HPDE6-E6E7 (cell line): Measurements from ENCODE around the gene DYNC2I2.

Experiments
- DNase-seq: peaks from one replicate; pipeline ENCODE4 v3.0.0; 2011; ENCODE audit warnings: missing footprints; ENCODE audit errors: extremely low spot score

Gene DYNC2I2

DNA sequence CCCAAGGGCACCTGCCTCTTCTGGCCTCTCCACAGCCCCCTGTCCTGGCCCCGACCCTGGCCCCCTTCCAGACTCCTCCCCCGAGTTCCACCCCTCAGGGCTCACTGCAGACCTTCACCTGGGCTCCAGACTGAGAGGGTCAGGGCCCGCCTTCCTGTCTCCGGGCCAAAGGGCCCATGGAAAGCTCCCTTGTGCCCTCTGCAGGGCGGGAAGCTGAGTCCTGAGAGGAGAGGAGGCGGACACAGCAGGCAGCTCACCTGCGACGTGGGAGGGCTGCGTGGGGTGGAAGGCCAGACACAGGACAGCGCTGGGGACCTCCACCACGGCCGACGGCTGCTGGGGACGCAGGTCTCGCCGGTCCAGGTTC is 20.6 kb downstream of the DYNC2I2 start:
- DNase-seq: peak; percentile 55

DNA sequence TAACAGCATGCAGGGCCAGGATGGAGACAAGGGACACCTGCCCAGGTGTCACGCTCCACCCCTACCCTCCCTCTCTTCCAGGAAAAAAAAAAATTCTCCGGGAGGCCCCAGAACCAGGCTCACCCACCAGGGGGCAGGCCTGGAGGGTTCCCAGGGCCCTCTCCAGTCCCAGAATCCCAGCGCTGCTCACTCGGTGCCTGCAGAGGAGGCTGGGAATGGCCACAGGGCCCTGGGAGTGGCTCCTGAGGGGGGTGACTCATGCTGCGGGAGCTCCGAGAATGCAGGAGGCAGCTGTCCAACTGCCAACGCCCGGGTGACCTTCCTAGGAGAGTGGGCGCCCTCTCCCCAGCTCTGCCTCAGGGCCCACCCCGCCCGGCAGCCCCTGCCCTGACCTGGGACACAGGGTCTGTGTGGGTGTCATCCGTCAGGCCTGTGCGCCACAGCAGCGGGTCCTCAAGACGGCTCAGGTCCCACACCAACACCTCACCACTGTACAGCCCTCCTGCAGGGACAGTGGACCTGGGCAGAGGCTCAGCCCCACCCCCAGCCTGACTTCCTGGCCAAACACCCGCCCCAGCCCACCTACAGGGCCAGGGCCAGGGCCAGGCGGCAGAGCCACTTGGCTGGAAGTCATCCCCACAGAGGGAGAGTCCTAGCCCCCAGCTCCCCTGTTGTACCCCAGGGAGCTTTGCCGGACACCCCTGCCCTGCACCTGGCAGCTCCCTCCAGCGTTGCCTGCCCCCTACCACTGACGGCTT is 21.2 kb downstream of the DYNC2I2 start:
- peak; percentile 96 for DNase-seq

DNA sequence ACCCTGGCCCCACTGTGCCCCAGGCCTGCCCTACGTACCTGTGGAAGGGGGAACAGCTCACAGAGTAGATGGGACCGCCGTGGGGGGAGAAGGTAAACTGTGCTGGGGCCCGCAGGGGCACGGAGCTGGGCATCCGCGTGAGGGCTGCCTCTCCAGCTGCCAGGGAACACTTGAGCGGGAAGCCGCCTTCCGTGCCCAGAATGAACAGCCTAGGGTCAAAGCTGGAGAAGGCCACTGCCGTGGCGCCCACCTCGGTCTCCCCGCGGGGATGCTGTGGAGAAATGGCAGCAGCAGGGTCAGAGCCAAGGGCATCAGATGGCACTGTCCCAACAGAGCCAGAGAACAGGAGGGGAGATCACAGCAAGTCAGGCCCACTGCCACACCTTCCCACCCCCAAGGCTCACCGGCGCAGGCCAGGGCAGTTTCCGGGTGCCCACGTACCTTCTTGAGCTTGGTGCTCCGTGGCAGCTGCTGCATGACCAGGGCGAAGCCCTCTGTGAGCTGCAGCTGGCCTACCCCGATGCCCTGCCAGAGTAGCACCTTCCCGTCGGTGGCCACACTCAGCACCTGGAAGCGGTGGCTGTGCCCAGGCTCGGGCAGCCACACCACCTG is 21.9 kb downstream of the DYNC2I2 start:
- DNase-seq: no peak

DNA sequence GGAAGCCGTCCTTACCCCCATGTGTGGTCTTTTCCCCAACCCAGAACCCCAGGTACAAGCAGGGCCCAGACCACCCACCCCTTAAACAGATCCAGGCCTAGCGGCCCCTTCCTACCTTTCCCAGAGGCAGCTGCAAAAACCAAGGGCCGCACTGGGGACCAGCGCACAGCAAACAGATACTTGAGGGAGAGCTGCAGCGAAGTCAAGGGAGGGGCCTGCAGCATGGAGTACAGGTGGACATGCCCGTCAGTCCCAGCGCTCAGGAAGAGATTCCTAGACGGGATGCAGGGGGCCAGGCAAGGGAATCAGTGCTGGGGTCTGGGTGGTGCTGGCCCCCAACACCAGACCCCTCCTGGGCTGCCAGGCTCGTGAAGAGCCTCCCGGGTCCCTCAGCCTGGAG is 22.5 kb downstream of the DYNC2I2 start:
- no peak for DNase-seq

DNA sequence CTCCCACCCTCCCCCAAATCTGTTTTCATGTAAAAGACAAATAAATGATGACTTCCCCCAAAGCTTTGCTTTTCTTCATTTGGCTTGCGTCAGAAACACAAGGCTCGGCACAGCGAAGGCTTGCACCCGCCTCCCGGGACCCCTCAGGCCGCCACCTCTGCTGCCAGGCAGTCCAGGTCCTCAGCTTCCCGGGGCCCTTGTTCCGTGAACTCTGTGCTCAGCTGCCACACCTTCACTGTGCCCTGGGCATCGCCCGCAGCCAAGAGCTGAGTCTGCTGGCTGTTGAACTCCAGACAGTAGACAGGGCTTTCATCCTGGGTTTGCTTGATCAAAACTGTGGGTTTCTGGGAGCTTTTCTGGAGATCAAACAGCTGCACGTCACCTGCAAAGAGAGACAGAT is 23.0 kb downstream of the DYNC2I2 start:
- DNase-seq: no peak

DNA sequence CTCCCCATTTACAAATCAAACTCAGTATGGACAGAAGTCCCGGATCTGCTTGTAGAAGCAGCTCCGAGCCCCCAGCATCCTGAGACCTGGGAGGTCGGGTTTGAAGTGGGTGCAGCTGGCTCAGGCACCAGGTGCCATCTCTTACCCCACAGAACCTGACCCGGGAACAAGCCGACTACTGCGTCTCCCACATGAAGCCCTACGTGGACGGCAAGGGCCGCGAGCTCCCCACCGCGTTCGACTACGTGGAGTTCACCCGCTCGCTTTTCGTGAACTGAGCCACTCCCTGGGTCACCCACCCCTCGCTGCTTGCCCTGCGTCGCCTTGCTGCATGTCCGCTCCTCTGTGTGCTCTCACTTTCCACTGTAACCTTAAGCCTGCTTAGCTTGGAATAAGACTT is 23.6 kb downstream of the DYNC2I2 start:
- no peak for DNase-seq

DNA sequence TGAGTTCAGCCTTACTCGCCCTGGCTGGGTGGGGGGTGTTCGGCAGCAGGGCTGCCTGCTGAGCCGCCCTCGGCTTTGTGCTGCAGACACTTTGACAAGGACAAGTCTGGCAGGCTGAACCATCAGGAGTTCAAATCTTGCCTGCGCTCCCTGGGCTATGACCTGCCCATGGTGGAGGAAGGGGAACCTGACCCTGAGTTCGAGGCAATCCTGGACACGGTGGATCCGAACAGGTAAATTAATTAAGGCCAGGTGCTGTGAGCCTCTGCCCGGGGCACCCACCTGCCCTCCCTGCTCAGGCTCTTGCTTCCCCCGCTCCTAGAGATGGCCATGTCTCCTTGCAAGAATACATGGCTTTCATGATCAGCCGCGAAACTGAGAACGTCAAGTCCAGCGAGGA is 24.2 kb downstream of the DYNC2I2 start:
- no peak for DNase-seq

DNA sequence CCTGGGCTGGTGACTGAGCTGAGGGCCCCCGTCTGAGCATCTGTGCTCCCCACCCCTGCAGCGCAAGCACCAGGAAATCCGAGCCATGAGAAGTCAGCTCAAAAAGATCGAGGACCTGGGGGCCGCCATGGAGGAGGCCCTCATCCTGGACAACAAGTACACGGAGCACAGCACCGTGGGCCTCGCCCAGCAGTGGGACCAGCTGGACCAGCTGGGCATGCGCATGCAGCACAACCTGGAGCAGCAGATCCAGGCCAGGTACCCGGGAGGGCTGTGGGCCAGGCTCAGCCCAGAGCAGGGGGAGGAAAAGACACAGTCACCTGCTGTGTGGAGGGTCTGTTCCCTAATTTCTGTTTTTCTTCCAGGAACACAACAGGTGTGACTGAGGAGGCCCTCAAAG is 24.6 kb downstream of the DYNC2I2 start:
- no peak for DNase-seq

DNA sequence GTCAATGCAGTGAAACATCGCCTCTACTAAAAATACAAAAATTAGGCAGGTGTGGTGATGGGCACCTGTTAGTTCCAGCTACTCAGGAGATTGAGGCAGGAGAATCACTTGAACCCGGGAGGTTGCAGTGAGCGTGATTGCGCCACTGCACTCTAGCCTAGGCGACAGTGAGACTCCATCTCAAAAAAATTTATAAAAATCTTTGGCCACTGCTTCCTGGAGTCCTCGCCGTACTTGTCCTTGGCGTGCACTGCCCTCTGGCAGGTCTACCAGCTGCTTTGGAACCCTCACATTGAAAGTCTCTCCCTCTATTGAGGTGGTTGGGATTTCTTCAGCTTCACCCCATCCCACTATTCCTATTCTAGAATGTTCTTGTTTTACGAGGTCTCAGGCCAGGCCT is 25.0 kb downstream of the DYNC2I2 start:
- DNase-seq: no peak

DNA sequence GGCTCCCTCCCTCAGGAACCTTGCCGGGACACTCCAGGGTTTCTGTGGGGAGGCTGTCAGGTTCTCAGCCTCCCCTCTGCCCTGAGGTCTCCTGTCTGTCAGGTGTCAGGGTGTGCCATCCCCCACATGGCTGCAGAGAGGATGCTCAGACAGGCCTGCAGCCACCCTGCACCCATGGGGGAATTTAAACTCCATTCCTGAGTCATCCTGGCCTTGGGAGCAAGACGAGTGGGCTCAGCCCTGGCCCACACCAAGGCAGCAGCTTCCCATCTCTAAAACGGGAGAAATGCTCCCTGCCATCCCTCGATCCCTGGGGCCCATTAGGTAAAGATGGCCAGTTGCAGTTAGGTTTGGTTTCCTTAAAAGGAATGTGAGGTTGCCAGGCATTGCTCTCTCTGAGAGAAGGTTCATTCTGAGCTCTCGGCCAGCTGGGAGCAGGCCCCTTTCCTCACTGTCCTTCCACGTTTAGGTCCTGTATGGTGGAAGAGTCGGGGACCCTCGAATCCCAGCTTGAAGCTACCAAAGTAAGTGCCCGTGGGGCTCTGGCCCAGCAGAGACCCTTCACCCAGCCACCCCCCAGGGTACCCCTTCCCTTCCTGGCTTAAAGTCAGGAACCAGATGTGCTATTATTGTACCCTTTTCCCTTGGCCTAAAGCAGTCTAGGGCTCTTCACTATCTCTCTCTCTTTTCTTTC is 26.6 kb downstream of the DYNC2I2 start:
- DNase-seq: no peak

DNA sequence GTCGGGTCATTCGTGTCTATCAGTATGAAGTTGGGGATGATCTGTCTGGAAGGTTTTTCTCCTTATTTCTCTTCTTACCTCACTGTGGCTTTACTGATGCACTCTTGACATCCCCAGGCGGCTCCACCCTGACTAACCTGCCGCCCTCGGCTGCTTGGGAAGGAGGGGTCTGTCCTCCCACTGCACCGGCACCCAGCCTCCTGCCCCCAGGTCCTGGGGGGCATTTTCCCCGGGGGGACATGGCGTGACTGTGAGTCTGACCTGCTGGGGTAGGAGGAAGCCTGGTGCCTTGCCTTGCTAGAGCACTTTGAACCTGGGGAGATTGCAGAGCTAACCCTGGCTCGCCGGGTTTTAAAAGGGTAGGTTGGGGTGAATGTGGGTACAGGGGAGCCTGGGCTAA is 27.5 kb downstream of the DYNC2I2 start:
- no peak for DNase-seq

DNA sequence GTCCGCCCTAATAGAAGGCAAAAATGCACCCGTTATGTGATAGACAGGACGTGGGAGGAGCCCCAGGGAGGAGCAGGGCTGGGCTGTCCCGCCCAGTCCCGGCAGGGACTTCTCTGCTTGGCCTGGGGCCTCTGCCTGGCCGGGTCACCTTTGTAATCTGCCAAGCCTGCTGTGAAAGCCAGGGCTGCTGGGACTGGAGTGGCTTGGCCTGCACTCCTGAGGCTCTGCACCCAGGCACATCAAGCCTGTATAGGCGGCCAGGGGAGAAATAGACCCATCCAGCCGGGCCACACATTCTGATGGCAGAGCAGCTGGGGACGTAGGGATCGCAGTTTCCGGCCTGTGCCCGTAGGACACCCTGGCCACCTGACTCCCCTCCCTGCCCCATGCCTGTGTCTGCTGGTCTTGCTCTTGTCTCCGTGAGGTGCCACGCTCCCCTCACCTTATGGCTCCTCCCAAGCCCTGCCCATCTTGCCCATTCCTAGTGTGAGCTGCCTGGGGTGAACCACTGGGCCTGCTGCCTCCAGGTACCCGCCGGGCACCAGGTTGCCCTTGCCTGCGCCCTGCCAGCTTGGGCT is 28.1 kb downstream of the DYNC2I2 start:
- DNase-seq: no peak

DNA sequence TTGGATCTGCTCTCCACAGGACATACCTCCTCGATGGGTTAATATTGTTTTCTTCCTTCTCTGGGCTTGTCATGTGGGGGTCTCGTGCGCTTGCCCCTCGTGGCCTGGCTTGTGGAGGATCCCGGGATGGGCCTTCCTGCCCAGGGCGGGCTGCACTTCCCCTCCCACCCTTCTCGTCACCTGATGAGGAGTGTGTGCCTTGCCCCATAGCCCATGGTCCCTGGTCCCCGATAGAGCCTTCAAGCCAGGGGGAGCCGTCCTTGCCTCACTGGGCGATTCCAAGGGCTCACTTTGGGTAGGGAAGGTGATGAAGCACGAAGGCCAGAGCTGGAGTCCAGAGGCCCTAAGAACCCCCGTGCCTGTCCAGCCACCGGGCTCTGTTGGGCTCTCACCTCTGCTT is 28.7 kb downstream of the DYNC2I2 start:
- DNase-seq: no peak

DNA sequence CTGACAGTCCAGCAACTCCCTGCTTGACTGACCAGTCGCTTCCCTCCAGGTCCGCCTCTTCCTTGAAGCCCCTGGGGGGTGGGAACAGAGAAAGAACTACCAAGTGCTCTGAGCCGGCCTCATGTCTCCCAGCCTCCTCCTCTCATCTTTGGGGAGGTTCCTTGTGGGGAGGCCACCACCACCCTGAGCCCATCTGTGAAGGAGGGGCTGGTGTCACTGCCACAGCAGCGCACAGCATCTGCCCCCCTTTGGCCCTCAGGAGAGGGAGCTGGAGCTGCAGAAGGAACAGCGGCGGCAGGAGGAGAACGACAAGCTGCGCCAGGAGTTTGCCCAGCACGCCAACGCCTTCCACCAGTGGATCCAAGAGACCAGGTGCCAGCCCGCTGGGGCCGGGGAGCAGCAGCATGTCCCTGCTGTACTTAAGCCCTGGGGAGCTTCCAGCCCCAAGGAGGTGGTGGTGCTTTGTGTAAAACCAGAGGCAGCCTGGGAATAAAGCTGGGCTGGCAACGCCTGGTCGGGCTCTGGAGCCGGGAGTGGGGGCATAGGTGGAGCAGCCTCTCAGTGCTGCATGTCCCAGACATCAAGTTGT is 29.4 kb downstream of the DYNC2I2 start:
- no peak for DNase-seq

DNA sequence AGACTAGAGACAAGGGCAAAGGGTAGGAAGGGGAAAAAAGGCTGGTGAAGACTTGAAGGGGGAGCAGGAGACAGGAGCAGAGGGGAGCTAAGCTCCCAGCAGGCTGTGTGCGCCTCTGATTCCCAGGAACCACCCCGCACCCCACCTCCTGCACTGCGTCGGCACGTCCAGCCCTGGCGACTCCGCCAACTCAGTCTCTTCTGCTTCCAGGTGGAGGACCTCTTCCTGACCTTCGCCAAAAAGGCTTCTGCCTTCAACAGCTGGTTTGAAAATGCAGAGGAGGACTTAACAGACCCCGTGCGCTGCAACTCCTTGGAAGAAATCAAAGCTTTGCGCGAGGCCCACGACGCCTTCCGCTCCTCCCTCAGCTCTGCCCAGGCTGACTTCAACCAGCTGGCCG is 30.5 kb downstream of the DYNC2I2 start:
- no peak for DNase-seq

DNA sequence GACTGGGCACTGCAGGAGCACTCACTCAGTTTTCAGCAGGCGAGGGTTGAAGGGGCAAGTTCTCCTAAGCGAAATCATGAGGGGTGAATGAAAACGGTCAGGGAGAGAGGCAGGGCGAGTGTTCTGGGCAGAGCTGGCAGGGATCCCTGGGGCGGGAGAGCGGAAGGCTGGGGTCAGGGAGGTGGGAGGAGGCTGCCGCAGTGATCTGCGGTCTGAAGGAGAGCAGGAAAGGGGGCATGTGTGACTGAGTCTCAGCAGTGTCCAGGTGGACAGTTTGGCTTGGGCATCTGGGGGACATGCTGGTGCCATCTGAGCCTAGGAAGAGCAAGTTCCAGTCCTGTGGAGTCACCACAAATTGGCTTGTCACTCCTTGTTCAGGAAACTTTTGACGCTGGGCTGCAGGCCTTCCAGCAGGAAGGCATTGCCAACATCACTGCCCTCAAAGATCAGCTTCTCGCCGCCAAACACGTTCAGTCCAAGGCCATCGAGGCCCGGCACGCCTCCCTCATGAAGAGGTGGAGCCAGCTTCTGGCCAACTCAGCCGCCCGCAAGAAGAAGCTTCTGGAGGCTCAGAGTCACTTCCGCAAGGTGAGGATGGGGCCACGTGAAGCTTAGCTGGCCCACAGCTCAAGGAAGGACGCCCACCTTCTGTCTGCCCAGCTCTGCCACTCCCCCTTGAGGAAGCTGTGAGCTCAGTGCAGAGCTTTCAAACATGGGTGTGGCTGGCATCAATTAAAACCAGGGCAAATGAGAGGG is 31.1 kb downstream of the DYNC2I2 start:
- DNase-seq: no peak

DNA sequence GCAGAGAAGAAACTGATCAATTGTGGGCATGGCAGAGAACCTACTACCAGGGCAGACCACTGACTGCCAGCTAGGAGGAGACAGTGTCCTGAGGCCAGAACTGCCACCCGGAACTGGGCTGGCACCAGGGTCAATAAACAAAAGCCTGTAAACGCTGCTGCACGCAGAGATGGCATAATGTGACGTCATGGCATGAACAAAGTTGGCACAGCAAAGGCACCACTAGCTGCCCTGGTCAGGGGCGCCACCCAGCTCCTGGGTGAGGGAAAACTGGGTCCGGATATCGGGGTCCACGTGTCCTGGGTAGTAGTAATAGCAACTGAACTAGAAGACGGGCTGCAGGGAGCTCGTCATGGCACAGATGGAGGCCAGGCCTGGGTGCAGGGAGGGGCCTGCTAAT is 32.1 kb downstream of the DYNC2I2 start:
- no peak for DNase-seq

DNA sequence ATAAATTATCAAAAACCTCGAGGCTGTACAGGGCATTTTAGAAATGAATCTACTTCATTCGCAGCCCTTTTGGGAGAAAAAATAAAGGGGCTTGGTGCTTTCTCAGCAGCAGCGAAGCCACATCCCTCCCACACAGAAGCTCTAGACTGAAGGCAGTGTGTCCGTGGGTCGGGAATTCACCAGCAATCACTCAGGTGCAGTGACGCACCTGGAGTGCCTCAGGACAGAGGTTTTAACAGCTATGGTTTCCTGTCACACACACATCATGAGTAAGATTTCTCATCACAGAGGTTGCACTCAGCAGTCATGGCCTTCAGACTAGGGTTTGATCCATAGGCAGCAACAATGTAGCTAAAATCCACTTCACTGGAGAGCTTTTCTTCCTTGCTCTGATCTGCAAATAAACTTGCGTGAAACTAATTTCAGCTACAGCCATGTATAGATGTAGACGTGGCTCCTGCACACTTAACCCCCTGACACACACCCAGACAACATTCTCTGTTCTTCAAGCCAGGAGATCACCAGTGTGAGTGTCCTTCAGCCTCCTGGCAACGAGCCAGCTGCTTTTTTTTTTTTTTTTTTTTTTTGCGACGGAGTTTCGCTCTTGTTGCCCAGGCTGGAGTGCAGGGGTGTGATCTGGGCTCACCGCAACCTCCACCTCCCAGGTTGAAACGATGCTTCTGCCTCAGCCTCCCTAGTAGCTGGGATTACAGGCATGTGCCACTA is 34.8 kb downstream of the DYNC2I2 start:
- no peak for DNase-seq

DNA sequence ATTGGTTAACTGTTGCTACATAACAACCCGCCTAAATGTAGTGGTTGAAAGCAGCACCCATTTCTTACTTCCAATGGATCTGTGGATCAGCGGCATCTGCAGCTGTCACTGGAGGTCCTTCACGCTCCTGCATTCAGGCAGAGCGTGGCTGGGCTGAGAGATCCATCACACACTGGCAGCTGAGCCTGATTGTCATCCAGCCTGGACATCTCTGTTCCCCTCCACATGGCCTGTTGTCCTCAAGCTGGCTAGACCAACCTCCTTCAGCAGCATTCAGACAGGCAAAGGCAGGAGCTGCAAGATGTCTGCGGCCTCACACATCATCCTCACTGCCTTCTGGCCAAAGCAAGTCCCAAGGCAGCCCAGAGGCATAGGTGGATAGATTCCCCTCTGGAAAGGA is 36.9 kb downstream of the DYNC2I2 start:
- DNase-seq: no peak

DNA sequence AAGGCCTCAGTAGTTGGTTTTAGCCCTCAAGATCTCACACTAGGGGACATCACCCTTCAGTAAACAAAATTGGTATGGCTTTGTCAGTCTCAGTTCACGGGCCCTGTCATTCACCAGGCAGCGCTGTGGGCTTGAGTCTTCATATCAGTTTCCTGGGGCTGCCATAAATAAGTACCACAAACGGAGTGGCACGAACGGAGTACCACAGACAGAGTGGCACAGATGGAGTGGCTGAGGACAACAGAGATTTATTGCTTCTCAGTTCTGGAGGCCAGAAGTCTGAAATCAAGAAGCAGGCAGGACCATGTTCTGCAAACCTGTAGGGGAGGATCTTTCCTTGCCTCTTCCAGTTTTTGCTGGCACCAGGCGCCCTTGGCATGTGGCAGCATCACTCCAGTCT is 37.5 kb downstream of the DYNC2I2 start:
- no peak for DNase-seq

DNA sequence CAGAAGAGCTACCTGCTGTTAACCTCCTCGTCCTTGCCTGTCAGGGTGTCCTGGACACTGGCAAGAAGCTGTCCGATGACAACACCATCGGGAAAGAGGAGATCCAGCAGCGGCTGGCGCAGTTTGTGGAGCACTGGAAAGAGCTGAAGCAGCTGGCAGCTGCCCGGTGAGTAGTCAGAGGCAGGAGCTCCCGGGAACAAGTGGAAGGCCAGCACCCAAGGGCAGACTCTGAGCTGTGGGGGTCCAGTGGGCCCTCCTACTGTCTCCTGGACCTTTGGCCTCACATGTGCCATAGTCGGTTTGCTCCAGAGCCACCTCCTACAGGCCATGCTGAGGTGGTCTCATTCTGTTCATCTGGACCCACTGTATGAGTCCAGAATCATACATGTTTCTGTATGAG is 38.7 kb downstream of the DYNC2I2 start:
- DNase-seq: no peak
